WERI-Rb-1 (cell line): Measurements from ENCODE around the gene TOX2.

Experiments used
- DNase-seq: peaks from one replicate; pipeline ENCODE4 v3.0.0-alpha.2; 2020
- H3K27ac ChIP-seq: fragments of 250-450 bp; sonication (Bioruptor Pico); 2 replicates; pipeline ENCODE4 v1.5.1; 2020; ENCODE audit warnings: mild to moderate bottlenecking, moderate library complexity
- H3K27me3 ChIP-seq: fragments of 250-450 bp; sonication (Bioruptor Pico); 2 replicates; pipeline ENCODE4 v1.5.1; 2021; ENCODE audit warnings: mild to moderate bottlenecking, low read depth, moderate library complexity; ENCODE audit not compliant: insufficient read depth, severe bottlenecking
- H3K36me3 ChIP-seq: fragments of 250-450 bp; sonication (Bioruptor Pico); 2 replicates; pipeline ENCODE4 v1.5.1; 2020; ENCODE audit warnings: mild to moderate bottlenecking, moderate library complexity
- H3K4me3 ChIP-seq: 2 replicates; pipeline ENCODE4 v1.5.1; 2011; ENCODE audit warnings: low read depth, mild to moderate bottlenecking, control low read depth, low read length
- H3K9me3 ChIP-seq: fragments of 250-450 bp; sonication (Bioruptor Pico); 2 replicates; pipeline ENCODE4 v1.5.1; 2021; ENCODE audit warnings: mild to moderate bottlenecking, moderate library complexity; ENCODE audit not compliant: severe bottlenecking
- TF ChIP-seq, protein P1 (sequence below): IDR thresholded peaks from 2 replicates; pipeline ENCODE4 v1.5.1; 2011; ENCODE audit warnings: low read depth, mild to moderate bottlenecking, control low read depth, inconsistent platforms, low read length

TOX2 gene

DNA sequence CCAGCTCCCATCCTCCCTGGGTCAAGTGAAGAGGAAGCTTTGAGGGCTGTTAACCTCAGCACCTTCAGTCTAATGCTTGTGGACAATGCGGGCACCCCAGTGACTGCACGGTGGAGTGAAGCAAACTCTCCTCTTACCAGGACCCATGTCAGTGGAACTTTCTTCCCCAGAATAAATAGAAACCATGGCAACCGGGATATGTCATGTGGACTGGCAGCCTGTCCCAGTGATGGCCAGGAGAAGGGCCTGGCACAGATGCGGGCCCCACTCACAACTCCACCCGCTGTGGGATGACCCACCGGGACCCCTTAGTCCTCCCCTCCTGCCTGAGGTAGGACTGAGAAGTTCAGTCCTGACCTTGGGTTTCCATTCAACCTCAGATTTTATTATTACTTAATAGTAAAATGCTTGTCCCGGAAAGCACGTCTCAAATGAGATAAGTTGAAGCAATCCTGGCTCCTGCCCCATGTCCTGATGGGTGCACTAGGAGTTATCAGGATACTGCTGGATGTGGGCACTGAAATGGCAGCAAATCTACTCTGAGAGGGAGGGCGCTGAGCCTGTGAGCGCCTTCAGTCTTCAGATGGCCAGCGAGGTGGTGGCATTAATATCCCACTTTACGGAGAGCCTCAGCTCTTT, 23.5 kb downstream of the TOX2 start:
- no peak for DNase-seq
- Histone ChIP-seq H3K27ac (no peak overlapping the region), H3K4me3 (no peak overlapping the region), H3K27me3 (peaks cover 80% of the 10 kb centered on the region), H3K36me3 (no peaks in the 10 kb centered on the region), H3K9me3 (no peaks in the 10 kb centered on the region)
- TF ChIP-seq, protein P1, sequence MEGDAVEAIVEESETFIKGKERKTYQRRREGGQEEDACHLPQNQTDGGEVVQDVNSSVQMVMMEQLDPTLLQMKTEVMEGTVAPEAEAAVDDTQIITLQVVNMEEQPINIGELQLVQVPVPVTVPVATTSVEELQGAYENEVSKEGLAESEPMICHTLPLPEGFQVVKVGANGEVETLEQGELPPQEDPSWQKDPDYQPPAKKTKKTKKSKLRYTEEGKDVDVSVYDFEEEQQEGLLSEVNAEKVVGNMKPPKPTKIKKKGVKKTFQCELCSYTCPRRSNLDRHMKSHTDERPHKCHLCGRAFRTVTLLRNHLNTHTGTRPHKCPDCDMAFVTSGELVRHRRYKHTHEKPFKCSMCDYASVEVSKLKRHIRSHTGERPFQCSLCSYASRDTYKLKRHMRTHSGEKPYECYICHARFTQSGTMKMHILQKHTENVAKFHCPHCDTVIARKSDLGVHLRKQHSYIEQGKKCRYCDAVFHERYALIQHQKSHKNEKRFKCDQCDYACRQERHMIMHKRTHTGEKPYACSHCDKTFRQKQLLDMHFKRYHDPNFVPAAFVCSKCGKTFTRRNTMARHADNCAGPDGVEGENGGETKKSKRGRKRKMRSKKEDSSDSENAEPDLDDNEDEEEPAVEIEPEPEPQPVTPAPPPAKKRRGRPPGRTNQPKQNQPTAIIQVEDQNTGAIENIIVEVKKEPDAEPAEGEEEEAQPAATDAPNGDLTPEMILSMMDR, result no peak

DNA sequence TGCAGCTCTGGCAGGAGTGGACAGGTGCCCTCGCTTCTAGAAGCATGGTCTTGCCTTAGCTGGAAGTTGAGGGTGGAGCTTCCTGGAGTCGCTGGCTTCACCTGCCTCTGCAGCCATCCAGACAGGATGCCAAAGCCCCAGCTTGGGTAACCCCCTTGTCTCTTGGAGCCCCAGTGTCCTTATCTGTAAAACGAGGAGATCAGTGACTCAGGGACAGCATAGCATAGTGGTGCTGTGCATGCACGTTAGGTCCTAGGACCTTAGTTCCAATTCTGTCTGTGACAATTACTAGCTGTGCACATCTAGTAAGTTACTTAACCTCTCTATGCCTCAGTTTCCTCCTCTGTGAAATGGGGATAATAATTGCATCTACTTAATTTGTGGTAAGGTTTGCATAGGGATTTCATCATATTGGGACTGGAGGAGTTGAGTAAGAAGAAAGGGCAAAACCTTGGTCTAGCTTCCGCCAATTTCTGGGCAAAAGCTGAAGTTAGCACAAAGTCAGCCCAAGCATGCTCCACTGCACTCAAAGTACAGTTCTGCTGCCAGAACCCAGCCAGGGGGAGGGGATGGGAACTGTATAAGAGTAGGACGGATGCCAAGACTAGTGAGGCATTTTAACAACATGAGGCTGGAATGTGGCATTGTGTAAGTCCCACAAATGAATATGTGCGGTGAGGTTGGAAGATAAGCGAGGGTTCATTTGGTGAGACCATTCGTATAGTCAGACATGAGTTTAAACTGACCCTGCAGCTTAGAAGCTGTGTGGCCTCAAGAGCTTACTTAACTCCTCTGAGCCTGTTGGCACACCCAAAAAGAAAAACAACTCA, 24.5 kb downstream of the TOX2 start:
- no peak overlapping the region for H3K27ac ChIP-seq
- DNase-seq, result no peak
- H3K9me3 ChIP-seq, result no peaks in the 10 kb centered on the region
- peaks cover 80% of the 10 kb centered on the region for H3K27me3 ChIP-seq
- TF ChIP-seq, protein P1, result no peak
- no peak overlapping the region for H3K4me3 ChIP-seq
- no peaks in the 10 kb centered on the region for H3K36me3 ChIP-seq

DNA sequence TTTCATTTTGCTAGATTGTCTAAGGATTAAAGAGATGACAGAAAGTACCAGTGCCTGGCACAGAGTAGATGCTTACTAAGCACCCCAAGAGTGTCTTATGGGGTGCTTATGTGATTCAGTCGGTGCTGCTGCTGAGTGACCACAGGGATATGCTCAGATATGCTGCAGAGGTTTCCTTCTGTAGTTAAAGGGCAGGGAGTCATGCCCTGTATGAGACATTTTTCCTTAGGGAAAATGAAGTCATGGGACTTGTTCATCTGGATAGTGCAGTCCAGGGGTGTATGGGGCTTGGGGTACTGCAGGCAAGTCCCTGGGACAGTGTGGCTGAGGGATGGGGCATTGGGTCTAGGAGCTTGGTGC, 25.1 kb downstream of the TOX2 start:
- no peaks in the 10 kb centered on the region for H3K9me3 ChIP-seq
- H3K4me3 ChIP-seq, result no peak overlapping the region
- DNase-seq, result no peak
- TF ChIP-seq, protein P1, result no peak
- no peak overlapping the region for H3K27ac ChIP-seq
- peaks cover 83% of the 10 kb centered on the region for H3K27me3 ChIP-seq
- no peaks in the 10 kb centered on the region for H3K36me3 ChIP-seq

DNA sequence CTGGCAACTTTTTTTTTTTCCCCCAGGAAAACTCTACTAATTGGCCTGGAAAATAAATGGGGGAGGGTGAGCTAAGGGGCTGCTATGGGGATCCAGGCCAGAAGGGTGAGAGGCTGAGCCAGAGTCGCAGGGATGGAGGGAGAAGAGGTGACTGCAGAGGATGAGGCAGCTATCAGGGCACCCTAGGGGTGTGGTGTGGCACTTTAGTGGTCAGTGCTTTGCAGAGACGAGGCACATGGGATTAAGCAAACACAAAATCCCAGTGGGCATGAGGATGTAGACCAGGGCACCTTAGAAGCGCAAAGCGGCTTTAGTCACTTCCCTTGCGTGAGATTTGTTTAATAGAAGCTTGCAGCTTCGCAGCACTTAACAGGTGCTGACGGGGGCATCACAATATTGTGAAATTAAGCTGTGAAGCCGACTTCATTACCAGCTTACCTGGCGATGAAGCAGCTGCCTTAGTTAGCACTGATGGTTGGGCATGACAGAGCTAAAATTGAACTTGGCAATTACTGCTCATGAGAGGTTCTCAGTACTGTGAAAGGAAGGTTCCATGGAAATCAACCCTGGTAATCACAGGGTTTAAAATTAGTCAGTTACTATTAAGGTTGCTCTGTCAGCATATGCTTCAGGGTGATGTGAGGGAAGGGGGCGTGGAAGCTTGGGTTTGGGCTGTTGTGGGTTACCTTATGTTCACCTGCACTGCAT, 26.0 kb downstream of the TOX2 start:
- H3K36me3 ChIP-seq, result no peaks in the 10 kb centered on the region
- DNase-seq, result no peak
- peaks cover 82% of the 10 kb centered on the region for H3K27me3 ChIP-seq
- no peaks in the 10 kb centered on the region for H3K9me3 ChIP-seq
- TF ChIP-seq, protein P1, result no peak
- no peak overlapping the region for H3K27ac ChIP-seq
- H3K4me3 ChIP-seq, result no peak overlapping the region

- no peak overlapping the region for H3K27ac ChIP-seq
These were observed 27.0 kb downstream of the TOX2 start for GRCh38 chr20:43941476-43942200.

More at GRCh38 chr20:43941476-43942200, 27.0 kb downstream of the TOX2 start:
- no peaks in the 10 kb centered on the region for H3K9me3 ChIP-seq
- no peaks in the 10 kb centered on the region for H3K36me3 ChIP-seq
- peaks cover 82% of the 10 kb centered on the region for H3K27me3 ChIP-seq
- no peak for DNase-seq
- no peak overlapping the region for H3K4me3 ChIP-seq
- TF ChIP-seq, protein P1, result no peak
